ENCODE measurements around the gene NRXN3. TPM values are rescaled to one million over a fixed set of nuclear protein-coding genes. Genes with fewer than 3 reads are reported as not detected.

The NRXN3 gene
- total RNA-seq, 1 donor from 2014 or later: 18.0 TPM

- no peaks in the 10 kb centered on the region for H3K27me3 ChIP-seq (ENCODE audit: insufficient read depth, low read length)
- Mint-ChIP-seq H3K36me3 (ENCODE audit: low read depth, unreplicated experiment) (no peaks in the 10 kb centered on the region), H3K27ac (ENCODE audit: unreplicated experiment) (no peak overlapping the region), H3K27me3 (ENCODE audit: low read depth, unreplicated experiment) (no peaks in the 10 kb centered on the region), H3K4me1 (ENCODE audit: low read depth, unreplicated experiment) (no peaks in the 10 kb centered on the region), H3K9me3 (ENCODE audit: unreplicated experiment) (no peaks in the 10 kb centered on the region), H3K4me3 (ENCODE audit: unreplicated experiment) (no peak overlapping the region)
- no peak overlapping the region for H2AFZ ChIP-seq (ENCODE audit: low read depth, low read length)
- H3K4me3 ChIP-seq (ENCODE audit: insufficient read depth, low read depth, low read length): no peak overlapping the region
- FAIRE-seq (no peak), DNase-seq (ENCODE audit: low read depth) (no peak)
- no peaks in the 10 kb centered on the region for H3K79me2 ChIP-seq (ENCODE audit: insufficient read depth, low read length)
- H3K9ac ChIP-seq (ENCODE audit: low read length): no peak overlapping the region
- H4K20me1 ChIP-seq (ENCODE audit: insufficient read depth, low read length): no peaks in the 10 kb centered on the region
- no peak overlapping the region for H3K4me2 ChIP-seq (ENCODE audit: low read length)
- H3K36me3 ChIP-seq (ENCODE audit: insufficient read depth, low read length): no peaks in the 10 kb centered on the region
- no peaks in the 10 kb centered on the region for H3K4me1 ChIP-seq (ENCODE audit: insufficient read depth, low read length)
- H3K9me3 ChIP-seq (ENCODE audit: insufficient read depth, low read depth, low read length): no peaks in the 10 kb centered on the region
- TF ChIP-seq EZH2 (IDR thresholded peaks at IDR 0.05; ENCODE audit: insufficient read depth, low read length) (no peak), CTCF (IDR thresholded peaks at IDR 0.05; ENCODE audit: insufficient read depth, low read depth, low read length) (no peak)
- H3K27ac ChIP-seq (ENCODE audit: low read depth, low read length): no peak overlapping the region
Observed at GRCh38 chr14:78725086-78725485, 554.9 kb downstream of the NRXN3 start.

- no peak overlapping the region for H3K27ac ChIP-seq (ENCODE audit: low read depth, low read length)
- Mint-ChIP-seq H3K4me3 (ENCODE audit: unreplicated experiment) (no peak overlapping the region), H3K9me3 (ENCODE audit: unreplicated experiment) (no peaks in the 10 kb centered on the region), H3K27me3 (ENCODE audit: low read depth, unreplicated experiment) (peaks cover 22% of the 10 kb centered on the region), H3K27ac (ENCODE audit: unreplicated experiment) (no peak overlapping the region), H3K36me3 (ENCODE audit: low read depth, unreplicated experiment) (no peaks in the 10 kb centered on the region), H3K4me1 (ENCODE audit: low read depth, unreplicated experiment) (no peaks in the 10 kb centered on the region)
- H3K79me2 ChIP-seq (ENCODE audit: insufficient read depth, low read length): no peaks in the 10 kb centered on the region
- H3K9me3 ChIP-seq (ENCODE audit: insufficient read depth, low read depth, low read length): no peaks in the 10 kb centered on the region
- TF ChIP-seq CTCF (IDR thresholded peaks at IDR 0.05; ENCODE audit: insufficient read depth, low read depth, low read length): no peak
- TF ChIP-seq EZH2 (IDR thresholded peaks at IDR 0.05; ENCODE audit: insufficient read depth, low read length): no peak
- no peak overlapping the region for H3K4me2 ChIP-seq (ENCODE audit: low read length)
- H4K20me1 ChIP-seq (ENCODE audit: insufficient read depth, low read length): no peaks in the 10 kb centered on the region
- H3K9ac ChIP-seq (ENCODE audit: low read length): no peak overlapping the region
- FAIRE-seq (no peak), DNase-seq (ENCODE audit: low read depth) (no peak)
- H3K27me3 ChIP-seq (ENCODE audit: insufficient read depth, low read length): no peaks in the 10 kb centered on the region
- H3K4me1 ChIP-seq (ENCODE audit: insufficient read depth, low read length): peaks cover 2% of the 10 kb centered on the region
- no peak overlapping the region for H2AFZ ChIP-seq (ENCODE audit: low read depth, low read length)
- no peak overlapping the region for H3K4me3 ChIP-seq (ENCODE audit: insufficient read depth, low read depth, low read length)
- no peaks in the 10 kb centered on the region for H3K36me3 ChIP-seq (ENCODE audit: insufficient read depth, low read length)
Observed at GRCh38 chr14:78737116-78737515, 566.9 kb downstream of the NRXN3 start.

GRCh38 chr14:78737601-78738000 is 567.4 kb downstream of the NRXN3 start:
- peaks cover 22% of the 10 kb centered on the region for H3K27me3 Mint-ChIP-seq (ENCODE audit: low read depth, unreplicated experiment)
- no peaks in the 10 kb centered on the region for H3K9me3 Mint-ChIP-seq (ENCODE audit: unreplicated experiment)
- Histone ChIP-seq H3K9me3 (ENCODE audit: insufficient read depth, low read depth, low read length) (no peaks in the 10 kb centered on the region), H3K79me2 (ENCODE audit: insufficient read depth, low read length) (no peaks in the 10 kb centered on the region), H3K27ac (ENCODE audit: low read depth, low read length) (no peak overlapping the region), H3K4me1 (ENCODE audit: insufficient read depth, low read length) (no peaks in the 10 kb centered on the region), H3K27me3 (ENCODE audit: insufficient read depth, low read length) (no peaks in the 10 kb centered on the region), H2AFZ (ENCODE audit: low read depth, low read length) (no peak overlapping the region), H3K4me3 (ENCODE audit: insufficient read depth, low read depth, low read length) (no peak overlapping the region), H3K4me2 (ENCODE audit: low read length) (no peak overlapping the region), H4K20me1 (ENCODE audit: insufficient read depth, low read length) (no peaks in the 10 kb centered on the region), H3K36me3 (ENCODE audit: insufficient read depth, low read length) (no peaks in the 10 kb centered on the region), H3K9ac (ENCODE audit: low read length) (no peak overlapping the region)
- H3K36me3 Mint-ChIP-seq (ENCODE audit: low read depth, unreplicated experiment): no peaks in the 10 kb centered on the region
- FAIRE-seq (no peak), DNase-seq (ENCODE audit: low read depth) (no peak)
- no peak for TF ChIP-seq EZH2 (IDR thresholded peaks at IDR 0.05; ENCODE audit: insufficient read depth, low read length)
- no peak for TF ChIP-seq CTCF (IDR thresholded peaks at IDR 0.05; ENCODE audit: insufficient read depth, low read depth, low read length)
- no peak overlapping the region for H3K27ac Mint-ChIP-seq (ENCODE audit: unreplicated experiment)
- no peaks in the 10 kb centered on the region for H3K4me1 Mint-ChIP-seq (ENCODE audit: low read depth, unreplicated experiment)
- no peak overlapping the region for H3K4me3 Mint-ChIP-seq (ENCODE audit: unreplicated experiment)

Data from astrocyte (in vitro differentiated cells and primary cell).